ENCODE measurements around the gene DAPK1. TPM values are rescaled to one million over a fixed set of nuclear protein-coding genes. Genes with fewer than 3 reads are reported as not detected.

Gene DAPK1
- polyA plus RNA-seq, 2 of the 4 experiments (the other 2 are of a cell fraction), result 55.2 to 67.2 TPM

DNA sequence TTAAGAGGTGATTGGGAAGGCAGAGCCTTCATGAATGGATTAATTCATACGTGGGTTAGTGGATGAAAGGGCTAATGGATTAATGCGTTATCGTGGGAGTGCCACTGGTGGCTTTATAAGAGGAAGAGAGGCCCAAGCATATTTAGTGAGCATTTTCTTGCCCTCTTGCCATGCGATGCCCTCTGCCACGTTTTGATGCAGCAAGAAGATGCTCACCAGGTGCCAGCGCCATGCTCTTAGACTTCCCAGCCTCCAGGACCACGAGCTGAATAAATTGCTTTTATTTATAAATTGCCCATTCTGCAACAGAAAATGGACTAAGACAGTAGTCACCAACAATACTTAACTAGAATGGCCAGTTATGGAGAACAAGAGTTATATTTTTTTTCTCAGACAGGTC is 24.2 kb downstream of the DAPK1 start:
- DNase-seq (ENCODE audit: low read depth in 1 of 2, low spot score in 1 of 2), result no peak
- no peak overlapping the region for H3K27ac ChIP-seq
- POLR2A ChIA-PET, result no interaction called here

GRCh38 chr9:87524061-87524460 is 26.4 kb downstream of the DAPK1 start:
- TF ChIP-seq SMC3 (IDR thresholded peaks at IDR 0.05), result no peak
- TF ChIP-seq TP53 (CRISPR knock-in tag; IDR thresholded peaks at IDR 0.05), result no peak
- no peak for TF ChIP-seq CBX2 (IDR thresholded peaks at IDR 0.05; ENCODE audit: borderline replicate concordance, low read depth)
- Histone ChIP-seq H3K27ac (no peak overlapping the region), H3K4me3 (no peak overlapping the region), H3K4me2 (no peak overlapping the region), H3K9me3 (no peaks in the 10 kb centered on the region), H3K4me1 (peaks cover 3% of the 10 kb centered on the region; the same call in 1 of the 3 replicates)
- DNase-seq (ENCODE audit: low read depth in 1 of 2, low spot score in 1 of 2), result no peak
- WGBS (ENCODE audit: missing lambda C conversion rate), result 89% methylated on average over 5 of the region's 5 CpGs
- no peak for FAIRE-seq
- CTCF ChIA-PET, result interaction anchor here (1.0 kb wide), 1 partner anchor 186 kb away, joined by 3 read pairs; no protein-coding TSS in a partner anchor
- POLR2A ChIA-PET, result no interaction called here
- ATAC-seq, result no peak

More for the DNA sequence above, 24.2 kb downstream of the DAPK1 start:
- FAIRE-seq (no peak), ATAC-seq (no peak)
- no peak overlapping the region for H3K4me2 ChIP-seq
- CTCF ChIA-PET, result no interaction called here
- H3K4me3 ChIP-seq, result no peak overlapping the region
- TF ChIP-seq, protein P1, sequence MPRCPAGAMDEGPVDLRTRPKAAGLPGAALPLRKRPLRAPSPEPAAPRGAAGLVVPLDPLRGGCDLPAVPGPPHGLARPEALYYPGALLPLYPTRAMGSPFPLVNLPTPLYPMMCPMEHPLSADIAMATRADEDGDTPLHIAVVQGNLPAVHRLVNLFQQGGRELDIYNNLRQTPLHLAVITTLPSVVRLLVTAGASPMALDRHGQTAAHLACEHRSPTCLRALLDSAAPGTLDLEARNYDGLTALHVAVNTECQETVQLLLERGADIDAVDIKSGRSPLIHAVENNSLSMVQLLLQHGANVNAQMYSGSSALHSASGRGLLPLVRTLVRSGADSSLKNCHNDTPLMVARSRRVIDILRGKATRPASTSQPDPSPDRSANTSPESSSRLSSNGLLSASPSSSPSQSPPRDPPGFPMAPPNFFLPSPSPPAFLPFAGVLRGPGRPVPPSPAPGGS (IDR thresholded peaks at IDR 0.05), result no peak
- TF ChIP-seq ZNF302 (CRISPR knock-in tag; IDR thresholded peaks at IDR 0.05) (no peak), SREBF2 (IDR thresholded peaks at IDR 0.05) (no peak), HMGXB4 (CRISPR knock-in tag; IDR thresholded peaks at IDR 0.05; ENCODE audit: borderline replicate concordance) (no peak), RARB (CRISPR knock-in tag; IDR thresholded peaks at IDR 0.05) (no peak), SMC3 (IDR thresholded peaks at IDR 0.05) (no peak), MYC (IDR thresholded peaks at IDR 0.05; ENCODE audit: borderline replicate concordance, low read length) (no peak), MAFK (IDR thresholded peaks at IDR 0.05; ENCODE audit: partially characterized antibody) (no peak), KDM1A (IDR thresholded peaks at IDR 0.05; ENCODE audit: low read depth) (no peak), EHMT2 (IDR thresholded peaks at IDR 0.05; ENCODE audit: low read depth) (no peak), HOXB13 (CRISPR knock-in tag; IDR thresholded peaks at IDR 0.05; ENCODE audit: low read depth) (no peak)
- TF ChIP-seq, protein P2, sequence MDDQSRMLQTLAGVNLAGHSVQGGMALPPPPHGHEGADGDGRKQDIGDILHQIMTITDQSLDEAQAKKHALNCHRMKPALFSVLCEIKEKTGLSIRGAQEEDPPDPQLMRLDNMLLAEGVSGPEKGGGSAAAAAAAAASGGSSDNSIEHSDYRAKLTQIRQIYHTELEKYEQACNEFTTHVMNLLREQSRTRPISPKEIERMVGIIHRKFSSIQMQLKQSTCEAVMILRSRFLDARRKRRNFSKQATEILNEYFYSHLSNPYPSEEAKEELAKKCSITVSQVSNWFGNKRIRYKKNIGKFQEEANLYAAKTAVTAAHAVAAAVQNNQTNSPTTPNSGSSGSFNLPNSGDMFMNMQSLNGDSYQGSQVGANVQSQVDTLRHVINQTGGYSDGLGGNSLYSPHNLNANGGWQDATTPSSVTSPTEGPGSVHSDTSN (IDR thresholded peaks at IDR 0.05), result no peak
- TF ChIP-seq, protein P3, sequence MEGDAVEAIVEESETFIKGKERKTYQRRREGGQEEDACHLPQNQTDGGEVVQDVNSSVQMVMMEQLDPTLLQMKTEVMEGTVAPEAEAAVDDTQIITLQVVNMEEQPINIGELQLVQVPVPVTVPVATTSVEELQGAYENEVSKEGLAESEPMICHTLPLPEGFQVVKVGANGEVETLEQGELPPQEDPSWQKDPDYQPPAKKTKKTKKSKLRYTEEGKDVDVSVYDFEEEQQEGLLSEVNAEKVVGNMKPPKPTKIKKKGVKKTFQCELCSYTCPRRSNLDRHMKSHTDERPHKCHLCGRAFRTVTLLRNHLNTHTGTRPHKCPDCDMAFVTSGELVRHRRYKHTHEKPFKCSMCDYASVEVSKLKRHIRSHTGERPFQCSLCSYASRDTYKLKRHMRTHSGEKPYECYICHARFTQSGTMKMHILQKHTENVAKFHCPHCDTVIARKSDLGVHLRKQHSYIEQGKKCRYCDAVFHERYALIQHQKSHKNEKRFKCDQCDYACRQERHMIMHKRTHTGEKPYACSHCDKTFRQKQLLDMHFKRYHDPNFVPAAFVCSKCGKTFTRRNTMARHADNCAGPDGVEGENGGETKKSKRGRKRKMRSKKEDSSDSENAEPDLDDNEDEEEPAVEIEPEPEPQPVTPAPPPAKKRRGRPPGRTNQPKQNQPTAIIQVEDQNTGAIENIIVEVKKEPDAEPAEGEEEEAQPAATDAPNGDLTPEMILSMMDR (IDR thresholded peaks at IDR 0.05), result no peak
- no peaks in the 10 kb centered on the region for H3K9me3 ChIP-seq
- H3K4me1 ChIP-seq, result peaks cover 8% of the 10 kb centered on the region; the same call in 1 of the 3 replicates
- 74% methylated on average over 7 of the region's 7 CpGs for WGBS (ENCODE audit: missing lambda C conversion rate)

GRCh38 chr9:87525546-87526303 is 28.1 kb downstream of the DAPK1 start:
- ChIA-PET CTCF (no interaction called here), POLR2A (no interaction called here)
- DNase-seq (ENCODE audit: low read depth in 1 of 2, low spot score in 1 of 2) (no peak), FAIRE-seq (no peak), ATAC-seq (no peak)
- 94% methylated on average over 9 of the region's 9 CpGs for WGBS (ENCODE audit: missing lambda C conversion rate)
- H3K4me2 ChIP-seq, result no peak overlapping the region
- H3K9me3 ChIP-seq, result no peaks in the 10 kb centered on the region
- H3K27ac ChIP-seq, result no peak overlapping the region
- H3K4me1 ChIP-seq, result peaks cover 3% of the 10 kb centered on the region; the same call in 2 of the 3 replicates
- no peak overlapping the region for H3K4me3 ChIP-seq
- TF ChIP-seq NFE2L2 (conservative IDR thresholded peaks at IDR 0.05; ENCODE audit: low read length) (no peak), EHMT2 (IDR thresholded peaks at IDR 0.05; ENCODE audit: low read depth) (no peak), EHF (CRISPR knock-in tag; IDR thresholded peaks at IDR 0.05) (no peak), TFCP2L1 (CRISPR knock-in tag; IDR thresholded peaks at IDR 0.05) (no peak), FOXS1 (CRISPR knock-in tag; IDR thresholded peaks at IDR 0.05) (no peak), RNF2 (IDR thresholded peaks at IDR 0.05; ENCODE audit: borderline replicate concordance, low read depth) (no peak), HEYL (CRISPR knock-in tag; IDR thresholded peaks at IDR 0.05) (no peak), POLR2AphosphoS2 (conservative IDR thresholded peaks at IDR 0.05; ENCODE audit: low read length) (no peak), RFX5 (IDR thresholded peaks at IDR 0.05) (no peak)
- TF ChIP-seq, protein P4, sequence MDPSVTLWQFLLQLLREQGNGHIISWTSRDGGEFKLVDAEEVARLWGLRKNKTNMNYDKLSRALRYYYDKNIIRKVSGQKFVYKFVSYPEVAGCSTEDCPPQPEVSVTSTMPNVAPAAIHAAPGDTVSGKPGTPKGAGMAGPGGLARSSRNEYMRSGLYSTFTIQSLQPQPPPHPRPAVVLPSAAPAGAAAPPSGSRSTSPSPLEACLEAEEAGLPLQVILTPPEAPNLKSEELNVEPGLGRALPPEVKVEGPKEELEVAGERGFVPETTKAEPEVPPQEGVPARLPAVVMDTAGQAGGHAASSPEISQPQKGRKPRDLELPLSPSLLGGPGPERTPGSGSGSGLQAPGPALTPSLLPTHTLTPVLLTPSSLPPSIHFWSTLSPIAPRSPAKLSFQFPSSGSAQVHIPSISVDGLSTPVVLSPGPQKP (IDR thresholded peaks at IDR 0.05; ENCODE audit: low read depth, low read length), result no peak
- TF ChIP-seq, protein P5, sequence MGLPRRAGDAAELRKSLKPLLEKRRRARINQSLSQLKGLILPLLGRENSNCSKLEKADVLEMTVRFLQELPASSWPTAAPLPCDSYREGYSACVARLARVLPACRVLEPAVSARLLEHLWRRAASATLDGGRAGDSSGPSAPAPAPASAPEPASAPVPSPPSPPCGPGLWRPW (IDR thresholded peaks at IDR 0.05), result no peak
- TF ChIP-seq, protein P6, sequence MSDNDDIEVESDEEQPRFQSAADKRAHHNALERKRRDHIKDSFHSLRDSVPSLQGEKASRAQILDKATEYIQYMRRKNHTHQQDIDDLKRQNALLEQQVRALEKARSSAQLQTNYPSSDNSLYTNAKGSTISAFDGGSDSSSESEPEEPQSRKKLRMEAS (IDR thresholded peaks at IDR 0.05), result no peak

Data from A549 (cell line).